ENCODE data around the gene ARPC2. TPM values are rescaled to one million over a fixed set of nuclear protein-coding genes. Genes with fewer than 3 reads are reported as not detected.
A peak's percentile ranks its signal among the peaks of the same experiment; 100 is the strongest.

ARPC2 gene
- total RNA-seq, 1 experiment from 2014 or later, result 273 TPM

DNA sequence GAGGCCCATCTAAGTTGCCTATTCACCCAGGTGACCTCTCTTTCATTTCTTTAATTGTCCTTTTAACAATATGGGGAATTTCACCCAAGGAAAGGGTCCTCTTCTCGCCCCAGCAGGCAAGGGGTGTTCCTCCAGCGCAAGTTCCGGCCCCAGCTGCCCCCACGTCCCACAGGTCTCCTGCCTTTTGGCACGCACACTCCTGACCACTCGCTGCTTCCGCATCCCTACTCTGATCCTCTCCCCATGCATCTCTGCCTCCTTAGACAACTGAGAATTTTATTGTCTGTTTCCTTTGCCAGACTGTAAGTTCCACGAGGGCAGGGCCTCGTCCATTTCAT is 684 bp upstream of the ARPC2 start:
- DNase-seq, result no peak
- H3F3A ChIP-seq (ENCODE audit: insufficient read depth, low read depth), result peaks cover 11% of the 10 kb centered on the region; the same call in 1 of the 2 replicates
- no peaks in the 10 kb centered on the region for H3K36me3 ChIP-seq (ENCODE audit: low read depth)
- no peaks in the 10 kb centered on the region for H3K9me2 ChIP-seq (ENCODE audit: insufficient read depth)
- peak overlapping the region; percentile 75 for H3K4me2 ChIP-seq
- TF ChIP-seq, protein P1, sequence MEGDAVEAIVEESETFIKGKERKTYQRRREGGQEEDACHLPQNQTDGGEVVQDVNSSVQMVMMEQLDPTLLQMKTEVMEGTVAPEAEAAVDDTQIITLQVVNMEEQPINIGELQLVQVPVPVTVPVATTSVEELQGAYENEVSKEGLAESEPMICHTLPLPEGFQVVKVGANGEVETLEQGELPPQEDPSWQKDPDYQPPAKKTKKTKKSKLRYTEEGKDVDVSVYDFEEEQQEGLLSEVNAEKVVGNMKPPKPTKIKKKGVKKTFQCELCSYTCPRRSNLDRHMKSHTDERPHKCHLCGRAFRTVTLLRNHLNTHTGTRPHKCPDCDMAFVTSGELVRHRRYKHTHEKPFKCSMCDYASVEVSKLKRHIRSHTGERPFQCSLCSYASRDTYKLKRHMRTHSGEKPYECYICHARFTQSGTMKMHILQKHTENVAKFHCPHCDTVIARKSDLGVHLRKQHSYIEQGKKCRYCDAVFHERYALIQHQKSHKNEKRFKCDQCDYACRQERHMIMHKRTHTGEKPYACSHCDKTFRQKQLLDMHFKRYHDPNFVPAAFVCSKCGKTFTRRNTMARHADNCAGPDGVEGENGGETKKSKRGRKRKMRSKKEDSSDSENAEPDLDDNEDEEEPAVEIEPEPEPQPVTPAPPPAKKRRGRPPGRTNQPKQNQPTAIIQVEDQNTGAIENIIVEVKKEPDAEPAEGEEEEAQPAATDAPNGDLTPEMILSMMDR (conservative IDR thresholded peaks at IDR 0.05), result no peak
- TF ChIP-seq EZH2 (IDR thresholded peaks at IDR 0.05; ENCODE audit: low read depth), result no peak
- TSS peak; percentile 91 for BruUV-seq (replicated peaks)
- H3K4me1 ChIP-seq (replicated peaks; ENCODE audit: insufficient read depth), result peaks cover 31% of the 10 kb centered on the region
- H3K27me3 ChIP-seq (ENCODE audit: insufficient read depth, low read depth), result 0 out of 2 replicates have a peak, but pooled peaks cover 3% of the 10 kb centered on the region
- H2AFZ ChIP-seq, result peak overlapping the region; percentile 89
- H3K4me3 ChIP-seq, result peak overlapping the region; percentile 68
- H3K9me3 ChIP-seq (ENCODE audit: insufficient read depth, low read depth), result no peaks in the 10 kb centered on the region
- peaks cover 49% of the 10 kb centered on the region for H3K79me2 ChIP-seq (ENCODE audit: low read depth)
- intact Hi-C loops (cut with micrococcal nuclease; ENCODE audit: unreplicated experiment), result no loop called here
- CTCF ChIA-PET, result interaction anchor here (0.6 kb wide), 1 partner anchor 10 kb away, joined by 4 read pairs; no protein-coding TSS in a partner anchor
- POLR2A ChIA-PET (ENCODE audit: unreplicated experiment), result interaction anchor here (0.6 kb wide), 1 partner anchor 15 kb away, joined by 3 read pairs; no protein-coding TSS in a partner anchor
- peaks cover 32% of the 10 kb centered on the region for H4K20me1 ChIP-seq (ENCODE audit: insufficient read depth)
- peak overlapping the region; percentile 34 for H3K27ac ChIP-seq

DNA sequence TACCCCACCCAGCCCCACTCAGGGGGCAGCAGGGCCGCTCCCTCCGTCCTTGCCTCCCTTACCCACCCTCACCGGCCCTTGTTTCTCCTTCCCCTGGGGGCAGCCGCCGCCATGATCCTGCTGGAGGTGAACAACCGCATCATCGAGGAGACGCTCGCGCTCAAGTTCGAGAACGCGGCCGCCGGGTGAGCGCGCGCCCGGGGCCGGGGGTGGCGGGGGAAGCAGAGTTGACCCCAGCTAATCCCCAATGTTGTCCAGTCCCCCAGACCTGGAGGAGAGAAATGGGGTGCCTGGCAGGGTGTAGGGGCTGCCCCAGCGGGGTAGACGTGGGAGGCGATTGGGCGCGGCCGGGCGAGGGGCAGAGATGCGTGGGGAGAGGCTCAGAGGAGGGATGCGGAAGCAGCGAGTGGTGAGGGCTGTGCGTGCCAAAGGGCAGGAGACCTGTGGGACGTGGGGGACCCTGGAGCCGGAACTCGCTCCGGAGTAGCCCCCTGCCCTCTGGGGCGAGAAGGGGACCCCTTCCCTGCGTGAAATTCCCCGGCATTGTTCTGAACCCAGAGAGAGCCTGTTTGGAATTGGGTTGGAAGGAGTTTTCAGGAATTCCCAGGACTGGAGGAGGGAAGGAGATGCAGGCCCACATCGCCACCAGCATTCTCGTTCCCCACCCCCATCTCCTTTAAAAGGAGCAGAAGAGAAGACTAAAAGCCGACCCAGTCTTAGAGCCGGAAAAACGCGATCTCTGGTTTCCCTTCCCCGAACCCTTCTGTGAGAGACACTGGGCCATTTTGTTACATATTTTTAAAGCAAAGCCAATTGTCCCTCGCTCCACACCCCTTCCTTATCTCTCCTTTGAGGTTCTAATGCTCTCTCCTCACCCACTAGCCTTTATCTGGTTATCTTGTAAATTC is 625 bp downstream of the ARPC2 start:
- Histone ChIP-seq H4K20me1 (ENCODE audit: insufficient read depth) (peaks cover 44% of the 10 kb centered on the region), H3K9me3 (ENCODE audit: insufficient read depth, low read depth) (no peaks in the 10 kb centered on the region), H2AFZ (peak overlapping the region; percentile 74), H3K4me3 (peak overlapping the region; percentile 68), H3K9me2 (ENCODE audit: insufficient read depth) (no peaks in the 10 kb centered on the region), H3K79me2 (ENCODE audit: low read depth) (peaks cover 62% of the 10 kb centered on the region), H3F3A (ENCODE audit: insufficient read depth, low read depth) (peaks cover 11% of the 10 kb centered on the region), H3K4me2 (peak overlapping the region; percentile 91), H3K36me3 (ENCODE audit: low read depth) (no peaks in the 10 kb centered on the region), H3K4me1 (replicated peaks; ENCODE audit: insufficient read depth) (peaks cover 31% of the 10 kb centered on the region), H3K27ac (peak overlapping the region; percentile 45; the same call in 1 of the 2 replicates), H3K27me3 (ENCODE audit: insufficient read depth, low read depth) (no peaks in the 10 kb centered on the region)
- ChIA-PET POLR2A (ENCODE audit: unreplicated experiment) (no interaction called here), CTCF (interaction anchor here (0.6 kb wide), 1 partner anchor 9 kb away, joined by 4 read pairs; no protein-coding TSS in a partner anchor)
- TF ChIP-seq EZH2 (IDR thresholded peaks at IDR 0.05; ENCODE audit: low read depth), result no peak
- TF ChIP-seq, protein P1 (conservative IDR thresholded peaks at IDR 0.05), result no peak
- intact Hi-C loops (cut with micrococcal nuclease; ENCODE audit: unreplicated experiment), result no loop called here
- no TSS peak for BruUV-seq (replicated peaks)
- DNase-seq, result peak in 1 of 2 experiments; percentile 44

GRCh38 chr2:218218268-218219185 is 1.5 kb downstream of the ARPC2 start:
- peaks cover 11% of the 10 kb centered on the region for H3F3A ChIP-seq (ENCODE audit: insufficient read depth, low read depth)
- intact Hi-C loops (cut with micrococcal nuclease; ENCODE audit: unreplicated experiment), result no loop called here
- peak overlapping the region; percentile 45; the same call in 1 of the 2 replicates for H3K27ac ChIP-seq
- CTCF ChIA-PET, result interaction anchor here (0.6 to 0.7 kb wide), 3 partner anchors 10 to 448 kb away, joined by 4 to 8 read pairs (median 5); no protein-coding TSS in a partner anchor
- POLR2A ChIA-PET (ENCODE audit: unreplicated experiment), result interaction anchor here (0.7 kb wide), 1 partner anchor 26 kb away, joined by 8 read pairs; no protein-coding TSS in a partner anchor
- H3K79me2 ChIP-seq (ENCODE audit: low read depth), result peaks cover 72% of the 10 kb centered on the region
- peaks cover 31% of the 10 kb centered on the region for H3K4me1 ChIP-seq (replicated peaks; ENCODE audit: insufficient read depth)
- no peaks in the 10 kb centered on the region for H3K27me3 ChIP-seq (ENCODE audit: insufficient read depth, low read depth)
- no peak for DNase-seq
- 0 out of 2 replicates have a peak, but pooled peaks cover 4% of the 10 kb centered on the region for H3K36me3 ChIP-seq (ENCODE audit: low read depth)
- no peaks in the 10 kb centered on the region for H3K9me2 ChIP-seq (ENCODE audit: insufficient read depth)
- H3K4me3 ChIP-seq, result peak overlapping the region; percentile 68
- TF ChIP-seq EZH2 (IDR thresholded peaks at IDR 0.05; ENCODE audit: low read depth), result no peak
- BruUV-seq (replicated peaks), result TSS peak; percentile 22
- no peak overlapping the region for H2AFZ ChIP-seq
- H3K9me3 ChIP-seq (ENCODE audit: insufficient read depth, low read depth), result no peaks in the 10 kb centered on the region
- H4K20me1 ChIP-seq (ENCODE audit: insufficient read depth), result peaks cover 46% of the 10 kb centered on the region
- H3K4me2 ChIP-seq, result peak overlapping the region; percentile 91
